SU-DHL-6 (cell line): Measurements from ENCODE around the gene FRRS1L.

ENCODE experiments used
- H2AFZ ChIP-seq: fragments of 200-600 bp; sonication (generic); 2 replicates; pipeline ENCODE4 v1.6.1; 2014; ENCODE audit warnings: low read depth, mild to moderate bottlenecking, moderate library complexity, mixed read lengths, antibody characterized with exemption, low read length; ENCODE audit not compliant: severe bottlenecking
- H3F3A ChIP-seq: fragments of 200-600 bp; shearing (Covaris generic); 2 replicates; pipeline ENCODE4 v1.6.0; 2016; ENCODE audit warnings: antibody characterized with exemption, mild to moderate bottlenecking; ENCODE audit not compliant: insufficient read depth
- H3K27ac ChIP-seq: fragments of 200-600 bp; sonication (generic); 2 replicates; pipeline ENCODE4 v1.5.1; 2016; ENCODE audit warnings: low read depth, mild to moderate bottlenecking, low read length, moderate library complexity, mixed read lengths
- H3K27me3 ChIP-seq: fragments of 200-600 bp; sonication (generic), shearing (Covaris generic); 2 replicates; pipeline ENCODE4 v1.6.0; 2014; ENCODE audit warnings: mild to moderate bottlenecking, low read length
- H3K36me3 ChIP-seq: fragments of 200-600 bp; sonication (generic); 2 replicates; pipeline ENCODE4 v1.6.1; 2014; ENCODE audit warnings: mild to moderate bottlenecking, low read length, mixed read lengths
- H3K4me2 ChIP-seq: fragments of 300-600, 200-600 bp; shearing (Covaris generic), sonication (generic); 2 replicates; pipeline ENCODE4 v1.6.0; 2014; ENCODE audit warnings: low read length, low read depth, mild to moderate bottlenecking; ENCODE audit not compliant: poor library complexity, severe bottlenecking
- H3K4me3 ChIP-seq: fragments of 200-600 bp; sonication (generic); 2 replicates; pipeline ENCODE4 v1.5.1; 2014; ENCODE audit warnings: antibody characterized with exemption, low read length, mild to moderate bottlenecking, mixed read lengths; ENCODE audit not compliant: insufficient read depth, poor library complexity, severe bottlenecking
- H3K79me2 ChIP-seq: fragments of 200-600 bp; sonication (generic); 2 replicates; pipeline ENCODE4 v1.6.1; 2014; ENCODE audit warnings: mild to moderate bottlenecking, low read length, moderate library complexity; ENCODE audit not compliant: insufficient read depth
- H3K9ac ChIP-seq: fragments of 200-600 bp; sonication (generic); 2 replicates; pipeline ENCODE4 v1.7.0; 2014; ENCODE audit warnings: mild to moderate bottlenecking, low read length
- H3K9me2 ChIP-seq: fragments of 200-600 bp; sonication (generic); replicated peaks from 2 replicates; pipeline ENCODE4 v1.6.1; 2014; ENCODE audit warnings: low read length; ENCODE audit not compliant: insufficient read depth
- H3K9me3 ChIP-seq: fragments of 200-600 bp; sonication (generic); 2 replicates; pipeline ENCODE4 v1.6.1; 2014; ENCODE audit warnings: low read length, mixed read lengths; ENCODE audit not compliant: insufficient read depth
- H4K20me1 ChIP-seq: fragments of 200-600 bp; sonication (generic); 2 replicates; pipeline ENCODE4 v1.6.1; 2014; ENCODE audit warnings: low read depth, mild to moderate bottlenecking, antibody characterized with exemption, low read length, moderate library complexity, mixed read lengths
- CTCF ChIP-seq: fragments of 200-600 bp; sonication (generic); IDR thresholded peaks from one replicate; pipeline ENCODE4 v1.5.1; 2017; ENCODE audit warnings: antibody characterized with exemption, mild to moderate bottlenecking, low read length, moderate library complexity; ENCODE audit not compliant: insufficient read depth, poor library complexity, severe bottlenecking
- EZH2phosphoT487 ChIP-seq: fragments of 200-600 bp; sonication (generic), shearing (Covaris generic); conservative IDR thresholded peaks from 2 replicates; pipeline ENCODE4 v1.6.1; 2018; ENCODE audit warnings: mild to moderate bottlenecking, antibody characterized with exemption, low read length, moderate library complexity, mixed read lengths

The FRRS1L gene

GRCh38 chr9:109115931-109116526 lies 51.0 kb downstream of the FRRS1L start:
- Histone ChIP-seq H3K9me3 (no peaks in the 10 kb centered on the region), H2AFZ (no peak overlapping the region), H3K27ac (no peak overlapping the region), H3F3A (peaks cover 9% of the 10 kb centered on the region; the same call in 1 of the 2 replicates), H3K27me3 (no peaks in the 10 kb centered on the region), H3K9ac (no peak overlapping the region), H3K79me2 (peaks cover 87% of the 10 kb centered on the region), H3K4me3 (no peak overlapping the region), H3K36me3 (no peaks in the 10 kb centered on the region), H4K20me1 (peaks cover 24% of the 10 kb centered on the region), H3K9me2 (no peaks in the 10 kb centered on the region), H3K4me2 (peak overlapping the region; percentile 12)
- TF ChIP-seq CTCF (no peak), EZH2phosphoT487 (no peak)

GRCh38 chr9:109114670-109115069 lies 52.4 kb downstream of the FRRS1L start:
- no peak overlapping the region for H2AFZ ChIP-seq
- no peaks in the 10 kb centered on the region for H3K9me3 ChIP-seq
- no peaks in the 10 kb centered on the region for H3K36me3 ChIP-seq
- H3K9ac ChIP-seq: no peak overlapping the region
- peak overlapping the region; percentile 32 for H3K4me2 ChIP-seq
- H3F3A ChIP-seq: peaks cover 9% of the 10 kb centered on the region; the same call in 1 of the 2 replicates
- TF ChIP-seq EZH2phosphoT487 (no peak), CTCF (no peak)
- H3K27me3 ChIP-seq: no peaks in the 10 kb centered on the region
- H3K27ac ChIP-seq: no peak overlapping the region
- no peak overlapping the region for H3K4me3 ChIP-seq
- H3K79me2 ChIP-seq: peaks cover 100% of the 10 kb centered on the region
- H4K20me1 ChIP-seq: peaks cover 29% of the 10 kb centered on the region
- H3K9me2 ChIP-seq: no peaks in the 10 kb centered on the region

- no peak for TF ChIP-seq EZH2phosphoT487
- no peak for TF ChIP-seq CTCF
- H3F3A ChIP-seq: peaks cover 9% of the 10 kb centered on the region; the same call in 1 of the 2 replicates
- H3K79me2 ChIP-seq: peaks cover 100% of the 10 kb centered on the region
- H3K4me3 ChIP-seq: no peak overlapping the region
- no peak overlapping the region for H3K27ac ChIP-seq
- H2AFZ ChIP-seq: no peak overlapping the region
- H3K27me3 ChIP-seq: no peaks in the 10 kb centered on the region
- no peaks in the 10 kb centered on the region for H3K9me3 ChIP-seq
- H3K36me3 ChIP-seq: no peaks in the 10 kb centered on the region
- peak overlapping the region; percentile 32 for H3K4me2 ChIP-seq
- H3K9me2 ChIP-seq: no peaks in the 10 kb centered on the region
- H4K20me1 ChIP-seq: peaks cover 35% of the 10 kb centered on the region
- no peak overlapping the region for H3K9ac ChIP-seq
Observed at GRCh38 chr9:109113892-109114609, 53.0 kb downstream of the FRRS1L start.
